K562 (cell line): ENCODE data around the gene NDUFB8. TPM values are rescaled to one million over a fixed set of nuclear protein-coding genes. Genes with fewer than 3 reads are reported as not detected.
A peak's percentile ranks its signal among the peaks of the same experiment; 100 is the strongest.

ENCODE experiments used
- DIDO1 ChIP-seq: fragments of 450-650 bp; IDR thresholded peaks from 2 replicates; pipeline ENCODE4 v1.6.1; 2016; ENCODE audit warnings: low read depth, missing biosample characterization, missing genetic modification characterization
- FOXA1 ChIP-seq: fragments of 450-650 bp; IDR thresholded peaks from 2 replicates; pipeline ENCODE4 v1.6.1; 2016; ENCODE audit warnings: mild to moderate bottlenecking, borderline replicate concordance
- HDAC8 ChIP-seq: fragments of 450-650 bp; IDR thresholded peaks from 2 replicates; pipeline ENCODE4 v1.6.1; 2016; ENCODE audit warnings: mild to moderate bottlenecking, missing genetic modification characterization, moderate library complexity, missing compliant biosample characterization
- IFI16 ChIP-seq: fragments of 250-450 bp; sonication (Bioruptor Pico); IDR thresholded peaks from 2 replicates; pipeline ENCODE4 v2.1.2; 2022; ENCODE audit warnings: mild to moderate bottlenecking, inconsistent platforms
- NELFE ChIP-seq: IDR thresholded peaks from 2 replicates; pipeline ENCODE4 v1.6.1; 2011; ENCODE audit warnings: mild to moderate bottlenecking; ENCODE audit not compliant: insufficient read depth, insufficient read length
- NFATC3 ChIP-seq: fragments of 450-650 bp; IDR thresholded peaks from 2 replicates; pipeline ENCODE4 v1.6.1; 2017; ENCODE audit warnings: mild to moderate bottlenecking
- SMC3 ChIP-seq: conservative IDR thresholded peaks from 2 replicates; pipeline ENCODE4 v1.6.1; 2011; ENCODE audit warnings: low read depth, low read length, improper control_type of control experiment; ENCODE audit not compliant: insufficient read depth
- TCFL5 ChIP-seq: fragments of 250-450 bp; sonication (Bioruptor Pico); conservative IDR thresholded peaks from 2 replicates; pipeline ENCODE4 v1.6.1; 2021; ENCODE audit warnings: mild to moderate bottlenecking, moderate library complexity, matching md5 sums
- ZNF551 ChIP-seq: fragments of 250-450 bp; sonication (Bioruptor Pico); IDR thresholded peaks from 2 replicates; pipeline ENCODE4 v1.5.0; 2021; ENCODE audit warnings: mild to moderate bottlenecking, moderate library complexity
- polyA plus RNA-seq, 8 experiments: library from polyadenylated mRNA; depleted of rRNA in 4 of 8; stranded (reverse) in 5 of 8; unstranded in 3 of 8; fragments of >200 nt; fragmentation: Nextera tagmentation in 2 of 8; fragmentation: Illumina TruSeq in 1 of 8; extraction: Ambion mirVana in 2 of 8; extraction: Trizol in 1 of 8; gene quantifications; 2 replicates each; pipeline versions ENCODE4 v1.2.1 to v1.2.3, GENCODE V29; 2011 to 2014; ENCODE audit warnings: inconsistent platforms in 1 of 8, missing spikeins in 1 of 8
- total RNA-seq, 7 experiments: library from RNA; depleted of rRNA in 6 of 7; stranded (reverse); fragments of >200 nt in 6 of 7; fragmentation: Illumina TruSeq in 2 of 7; extraction: Trizol in 2 of 7; gene quantifications; 2 replicates each; pipeline versions ENCODE4 v1.2.1 to v1.2.3, GENCODE V29; 2011 to 2021; ENCODE audit warnings: low replicate concordance in 1 of 7
- TF ChIP-seq, protein P1 (sequence below), 3 experiments: IDR thresholded peaks in 2 of 3; conservative IDR thresholded peaks in 1 of 3; 2 replicates each; pipeline ENCODE4 v1.5.1; 2011 to 2012; ENCODE audit warnings: low read length in 3 of 3, mild to moderate bottlenecking in 3 of 3, control low read depth in 2 of 3, improper control_type of control experiment in 1 of 3, inconsistent platforms in 1 of 3, low read depth in 1 of 3, mixed read lengths in 1 of 3, moderate library complexity in 1 of 3; ENCODE audit not compliant: insufficient read depth in 2 of 3
- TF ChIP-seq, protein P2 (sequence below): fragments of 250-450 bp; sonication (Bioruptor Pico); IDR thresholded peaks from 2 replicates; pipeline ENCODE4 v1.8.0; 2021; ENCODE audit warnings: mild to moderate bottlenecking, moderate library complexity
- TF ChIP-seq, protein P3 (sequence below), 2 experiments: fragments of 450-650 bp; conservative IDR thresholded peaks; 2 replicates each; pipeline ENCODE4 v1.6.1; 2017; ENCODE audit warnings: mild to moderate bottlenecking in 2 of 2, moderate library complexity in 2 of 2
- TF ChIP-seq, protein P4 (sequence below): sonication (generic); formaldehyde crosslinking; IDR thresholded peaks from 2 replicates; pipeline ENCODE4 v1.8.0; 2022; ENCODE audit warnings: missing genetic modification reagents, mild to moderate bottlenecking, moderate library complexity, borderline replicate concordance

NDUFB8 gene
- total and polyA plus RNA-seq, 9 of the 15 experiments (the other 6 are each of a cell fraction or from before 2014, with no cell fraction given): 131 to 360 (median 199) TPM

DNA sequence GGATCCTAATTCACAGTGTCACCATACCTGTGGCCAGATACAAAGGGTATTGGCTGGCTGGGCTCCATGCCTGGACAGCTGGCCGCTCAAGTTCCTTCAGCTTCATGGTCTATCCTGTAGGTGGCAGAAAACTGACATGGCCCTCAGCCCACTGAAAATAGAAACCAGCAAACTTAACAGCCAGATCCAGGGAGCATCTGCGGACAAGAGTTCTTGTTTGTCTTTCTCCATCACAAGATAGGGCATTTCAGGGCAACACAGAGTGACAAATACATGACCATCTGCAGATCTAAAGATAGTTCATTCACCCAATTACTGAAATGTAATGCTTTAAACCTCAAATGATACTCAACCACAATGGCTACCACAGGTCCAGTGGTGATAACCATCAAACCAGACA is 12.8 kb downstream of the NDUFB8 start (continued):
- TF ChIP-seq, protein P1, sequence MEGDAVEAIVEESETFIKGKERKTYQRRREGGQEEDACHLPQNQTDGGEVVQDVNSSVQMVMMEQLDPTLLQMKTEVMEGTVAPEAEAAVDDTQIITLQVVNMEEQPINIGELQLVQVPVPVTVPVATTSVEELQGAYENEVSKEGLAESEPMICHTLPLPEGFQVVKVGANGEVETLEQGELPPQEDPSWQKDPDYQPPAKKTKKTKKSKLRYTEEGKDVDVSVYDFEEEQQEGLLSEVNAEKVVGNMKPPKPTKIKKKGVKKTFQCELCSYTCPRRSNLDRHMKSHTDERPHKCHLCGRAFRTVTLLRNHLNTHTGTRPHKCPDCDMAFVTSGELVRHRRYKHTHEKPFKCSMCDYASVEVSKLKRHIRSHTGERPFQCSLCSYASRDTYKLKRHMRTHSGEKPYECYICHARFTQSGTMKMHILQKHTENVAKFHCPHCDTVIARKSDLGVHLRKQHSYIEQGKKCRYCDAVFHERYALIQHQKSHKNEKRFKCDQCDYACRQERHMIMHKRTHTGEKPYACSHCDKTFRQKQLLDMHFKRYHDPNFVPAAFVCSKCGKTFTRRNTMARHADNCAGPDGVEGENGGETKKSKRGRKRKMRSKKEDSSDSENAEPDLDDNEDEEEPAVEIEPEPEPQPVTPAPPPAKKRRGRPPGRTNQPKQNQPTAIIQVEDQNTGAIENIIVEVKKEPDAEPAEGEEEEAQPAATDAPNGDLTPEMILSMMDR (IDR thresholded peaks at IDR 0.05 in 2 of 3, conservative IDR thresholded peaks at IDR 0.05 in 1 of 3; ENCODE audit: insufficient read depth in 2 of 3, low read depth in 1 of 3, low read length in 3 of 3): peak; percentile 33 to 42 (median 41); a peak in 3 of 6 replicates
- TF ChIP-seq HDAC8 (tag): no peak
- TF ChIP-seq, protein P2, sequence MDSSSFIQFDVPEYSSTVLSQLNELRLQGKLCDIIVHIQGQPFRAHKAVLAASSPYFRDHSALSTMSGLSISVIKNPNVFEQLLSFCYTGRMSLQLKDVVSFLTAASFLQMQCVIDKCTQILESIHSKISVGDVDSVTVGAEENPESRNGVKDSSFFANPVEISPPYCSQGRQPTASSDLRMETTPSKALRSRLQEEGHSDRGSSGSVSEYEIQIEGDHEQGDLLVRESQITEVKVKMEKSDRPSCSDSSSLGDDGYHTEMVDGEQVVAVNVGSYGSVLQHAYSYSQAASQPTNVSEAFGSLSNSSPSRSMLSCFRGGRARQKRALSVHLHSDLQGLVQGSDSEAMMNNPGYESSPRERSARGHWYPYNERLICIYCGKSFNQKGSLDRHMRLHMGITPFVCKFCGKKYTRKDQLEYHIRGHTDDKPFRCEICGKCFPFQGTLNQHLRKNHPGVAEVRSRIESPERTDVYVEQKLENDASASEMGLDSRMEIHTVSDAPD (CRISPR knock-in tag): no peak
- no peak for TF ChIP-seq ZNF551 (CRISPR knock-in tag)
- no peak for TF ChIP-seq TCFL5 (CRISPR knock-in tag)
- no peak for TF ChIP-seq DIDO1 (tag)
- no peak for TF ChIP-seq FOXA1
- TF ChIP-seq SMC3: no peak
- TF ChIP-seq NFATC3: no peak
- TF ChIP-seq, protein P3, sequence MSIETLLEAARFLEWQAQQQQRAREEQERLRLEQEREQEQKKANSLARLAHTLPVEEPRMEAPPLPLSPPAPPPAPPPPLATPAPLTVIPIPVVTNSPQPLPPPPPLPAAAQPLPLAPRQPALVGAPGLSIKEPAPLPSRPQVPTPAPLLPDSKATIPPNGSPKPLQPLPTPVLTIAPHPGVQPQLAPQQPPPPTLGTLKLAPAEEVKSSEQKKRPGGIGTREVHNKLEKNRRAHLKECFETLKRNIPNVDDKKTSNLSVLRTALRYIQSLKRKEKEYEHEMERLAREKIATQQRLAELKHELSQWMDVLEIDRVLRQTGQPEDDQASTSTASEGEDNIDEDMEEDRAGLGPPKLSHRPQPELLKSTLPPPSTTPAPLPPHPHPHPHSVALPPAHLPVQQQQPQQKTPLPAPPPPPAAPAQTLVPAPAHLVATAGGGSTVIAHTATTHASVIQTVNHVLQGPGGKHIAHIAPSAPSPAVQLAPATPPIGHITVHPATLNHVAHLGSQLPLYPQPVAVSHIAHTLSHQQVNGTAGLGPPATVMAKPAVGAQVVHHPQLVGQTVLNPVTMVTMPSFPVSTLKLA (conservative IDR thresholded peaks at IDR 0.05): no peak
- TF ChIP-seq IFI16: no peak
- TF ChIP-seq, protein P4, sequence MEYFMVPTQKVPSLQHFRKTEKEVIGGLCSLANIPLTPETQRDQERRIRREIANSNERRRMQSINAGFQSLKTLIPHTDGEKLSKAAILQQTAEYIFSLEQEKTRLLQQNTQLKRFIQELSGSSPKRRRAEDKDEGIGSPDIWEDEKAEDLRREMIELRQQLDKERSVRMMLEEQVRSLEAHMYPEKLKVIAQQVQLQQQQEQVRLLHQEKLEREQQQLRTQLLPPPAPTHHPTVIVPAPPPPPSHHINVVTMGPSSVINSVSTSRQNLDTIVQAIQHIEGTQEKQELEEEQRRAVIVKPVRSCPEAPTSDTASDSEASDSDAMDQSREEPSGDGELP (CRISPR knock-in tag): peak; percentile 70
- no peak for TF ChIP-seq NELFE
- TF ChIP-seq, all 486 proteins: peak for 4
